MM.1S (cell line): Measurements from ENCODE around the gene WDR43.

Source experiments
- DNase-seq: peaks from one replicate; pipeline ENCODE4 v3.0.0-alpha.2; 2015
- H2AFZ ChIP-seq: fragments of 300-600 bp; sonication (generic); 2 replicates; pipeline ENCODE4 v1.6.0; 2016; ENCODE audit warnings: antibody characterized with exemption, low read length
- H3F3A ChIP-seq: fragments of 300-600 bp; sonication (generic); 2 replicates; pipeline ENCODE4 v1.6.1; 2016; ENCODE audit warnings: mild to moderate bottlenecking, antibody characterized with exemption, low read length, moderate library complexity, mixed read lengths; ENCODE audit not compliant: insufficient read depth
- H3K27ac ChIP-seq: fragments of 300-600 bp; sonication (generic); 2 replicates; pipeline ENCODE4 v1.5.1; 2016; ENCODE audit warnings: mild to moderate bottlenecking, low read length
- H3K27me3 ChIP-seq: fragments of 300-600 bp; sonication (generic); replicated peaks from 2 replicates; pipeline ENCODE4 v1.6.0; 2016; ENCODE audit warnings: low read length; ENCODE audit not compliant: insufficient read depth
- H3K36me3 ChIP-seq: fragments of 300-600 bp; sonication (generic); replicated peaks from 2 replicates; pipeline ENCODE4 v1.6.1; 2016; ENCODE audit warnings: mild to moderate bottlenecking, low read length, mixed read lengths; ENCODE audit not compliant: insufficient read depth
- H3K4me1 ChIP-seq: fragments of 300-600 bp; sonication (generic); 2 replicates; pipeline ENCODE4 v1.6.1; 2016; ENCODE audit warnings: low read length, mixed read lengths
- H3K4me2 ChIP-seq: fragments of 300-600 bp; sonication (generic); 2 replicates; pipeline ENCODE4 v1.6.0; 2016; ENCODE audit warnings: low read depth, low read length
- H3K4me3 ChIP-seq: fragments of 300-600 bp; sonication (generic); 2 replicates; pipeline ENCODE4 v1.5.1; 2016; ENCODE audit warnings: low read length, mixed read lengths
- H3K79me2 ChIP-seq: fragments of 300-600 bp; sonication (generic); 2 replicates; pipeline ENCODE4 v1.6.1; 2016; ENCODE audit warnings: mixed run types, low read length, mixed read lengths
- H3K9ac ChIP-seq: fragments of 300-600 bp; sonication (generic); 2 replicates; pipeline ENCODE4 v1.6.1; 2016; ENCODE audit warnings: low read length, mixed read lengths
- H3K9me2 ChIP-seq: fragments of 300-600 bp; sonication (generic); replicated peaks from 2 replicates; pipeline ENCODE4 v1.6.1; 2016; ENCODE audit warnings: mild to moderate bottlenecking, low read length, mixed read lengths; ENCODE audit not compliant: insufficient read depth
- H3K9me3 ChIP-seq: fragments of 300-600 bp; sonication (generic); replicated peaks from 2 replicates; pipeline ENCODE4 v1.6.1; 2016; ENCODE audit warnings: mild to moderate bottlenecking, low read length, mixed read lengths; ENCODE audit not compliant: insufficient read depth
- H4K20me1 ChIP-seq: fragments of 300-600 bp; sonication (generic); 2 replicates; pipeline ENCODE4 v1.6.1; 2016; ENCODE audit warnings: mild to moderate bottlenecking, low read length, moderate library complexity, mixed read lengths; ENCODE audit not compliant: insufficient read depth
- EZH2 ChIP-seq: fragments of 300-600 bp; sonication (generic); optimal IDR thresholded peaks from 2 replicates; pipeline ENCODE3; 2017; ENCODE audit warnings: low read depth, mild to moderate bottlenecking, antibody characterized with exemption, low read length, mixed read lengths
- EZH2phosphoT487 ChIP-seq: fragments of 300-600 bp; sonication (generic); IDR thresholded peaks from 2 replicates; pipeline ENCODE4 v1.6.1; 2018; ENCODE audit warnings: antibody characterized with exemption, low read length
- TF ChIP-seq, protein P1 (sequence below): fragments of 300-600 bp; sonication (generic); IDR thresholded peaks from 2 replicates; pipeline ENCODE4 v1.5.1; 2016; ENCODE audit warnings: antibody characterized with exemption, low read length, mixed read lengths

The WDR43 gene

DNA sequence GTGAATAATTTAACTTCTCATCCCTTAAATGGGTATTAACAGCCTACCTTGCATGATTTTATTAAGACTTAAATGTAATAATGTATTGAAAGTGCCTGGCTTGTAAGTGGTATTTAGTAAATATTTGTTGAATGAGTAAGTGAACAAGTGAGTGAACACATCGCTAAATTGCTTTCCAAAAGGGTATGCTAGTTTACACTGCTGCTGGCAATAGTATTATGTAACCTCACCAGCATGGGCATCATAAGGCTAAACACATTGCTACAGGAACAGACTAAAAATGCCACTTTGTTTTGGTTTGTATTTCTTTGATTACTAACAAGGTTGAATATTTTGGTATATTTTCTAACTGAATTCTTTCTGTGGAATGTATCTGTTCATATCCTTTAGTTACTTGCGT, 9.8 kb downstream of the WDR43 start:
- Histone ChIP-seq H4K20me1 (peaks cover 54% of the 10 kb centered on the region), H3K27ac (no peak overlapping the region)

DNA sequence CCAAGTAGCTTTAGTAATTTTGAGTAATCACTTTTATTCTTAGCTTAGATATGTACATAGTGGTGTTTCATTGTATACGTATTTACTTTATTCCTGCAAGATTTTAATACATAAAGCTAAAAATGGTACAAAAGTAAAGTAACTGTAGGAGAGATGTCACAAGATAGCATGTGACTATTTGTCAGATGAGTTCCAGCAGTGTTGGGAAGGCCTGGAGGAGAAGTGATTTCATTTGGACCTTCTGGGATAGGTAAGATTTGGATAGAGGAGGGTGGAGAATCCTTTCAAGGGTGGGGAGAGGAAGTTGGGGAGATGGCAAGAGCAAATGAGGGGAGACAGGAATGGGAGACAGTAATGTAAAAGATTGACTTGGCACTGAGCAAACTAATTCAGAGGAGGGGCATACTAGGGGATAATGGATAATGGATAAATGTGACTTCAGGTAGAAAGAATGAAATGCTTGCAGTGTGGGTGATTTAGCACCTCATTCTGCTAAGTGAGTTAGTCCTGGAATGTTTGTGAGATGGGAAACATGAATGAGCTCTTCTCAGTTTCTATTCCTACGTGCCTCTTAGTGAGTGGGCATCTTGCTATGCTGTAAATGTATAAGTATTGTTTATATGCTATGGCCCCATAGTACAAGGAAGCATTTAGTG, 10.5 kb downstream of the WDR43 start:
- Histone ChIP-seq H4K20me1 (peaks cover 49% of the 10 kb centered on the region), H3F3A (no peaks in the 10 kb centered on the region), H3K9me2 (no peaks in the 10 kb centered on the region), H3K9ac (no peak overlapping the region), H3K4me3 (no peak overlapping the region), H3K79me2 (peaks cover 100% of the 10 kb centered on the region), H3K27ac (no peak overlapping the region), H3K9me3 (no peaks in the 10 kb centered on the region), H3K4me2 (no peak overlapping the region), H2AFZ (no peak overlapping the region), H3K36me3 (peaks cover 14% of the 10 kb centered on the region; the same call in 1 of the 2 replicates), H3K4me1 (no peaks in the 10 kb centered on the region), H3K27me3 (no peaks in the 10 kb centered on the region)
- DNase-seq = no peak
- no peak for TF ChIP-seq EZH2phosphoT487
- TF ChIP-seq EZH2 = no peak
- TF ChIP-seq, protein P1, sequence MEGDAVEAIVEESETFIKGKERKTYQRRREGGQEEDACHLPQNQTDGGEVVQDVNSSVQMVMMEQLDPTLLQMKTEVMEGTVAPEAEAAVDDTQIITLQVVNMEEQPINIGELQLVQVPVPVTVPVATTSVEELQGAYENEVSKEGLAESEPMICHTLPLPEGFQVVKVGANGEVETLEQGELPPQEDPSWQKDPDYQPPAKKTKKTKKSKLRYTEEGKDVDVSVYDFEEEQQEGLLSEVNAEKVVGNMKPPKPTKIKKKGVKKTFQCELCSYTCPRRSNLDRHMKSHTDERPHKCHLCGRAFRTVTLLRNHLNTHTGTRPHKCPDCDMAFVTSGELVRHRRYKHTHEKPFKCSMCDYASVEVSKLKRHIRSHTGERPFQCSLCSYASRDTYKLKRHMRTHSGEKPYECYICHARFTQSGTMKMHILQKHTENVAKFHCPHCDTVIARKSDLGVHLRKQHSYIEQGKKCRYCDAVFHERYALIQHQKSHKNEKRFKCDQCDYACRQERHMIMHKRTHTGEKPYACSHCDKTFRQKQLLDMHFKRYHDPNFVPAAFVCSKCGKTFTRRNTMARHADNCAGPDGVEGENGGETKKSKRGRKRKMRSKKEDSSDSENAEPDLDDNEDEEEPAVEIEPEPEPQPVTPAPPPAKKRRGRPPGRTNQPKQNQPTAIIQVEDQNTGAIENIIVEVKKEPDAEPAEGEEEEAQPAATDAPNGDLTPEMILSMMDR = no peak

More for the DNA sequence above, 9.8 kb downstream of the WDR43 start:
- no peak for DNase-seq
- no peaks in the 10 kb centered on the region for H3F3A ChIP-seq
- H3K4me1 ChIP-seq = no peaks in the 10 kb centered on the region
- H3K9me2 ChIP-seq = no peaks in the 10 kb centered on the region
- no peak overlapping the region for H3K4me2 ChIP-seq
- no peak overlapping the region for H2AFZ ChIP-seq
- TF ChIP-seq EZH2 = no peak
- TF ChIP-seq, protein P1 = no peak
- no peak overlapping the region for H3K9ac ChIP-seq
- peaks cover 14% of the 10 kb centered on the region; the same call in 1 of the 2 replicates for H3K36me3 ChIP-seq
- no peaks in the 10 kb centered on the region for H3K9me3 ChIP-seq
- H3K79me2 ChIP-seq = peaks cover 100% of the 10 kb centered on the region
- H3K4me3 ChIP-seq = no peak overlapping the region
- no peaks in the 10 kb centered on the region for H3K27me3 ChIP-seq

DNA sequence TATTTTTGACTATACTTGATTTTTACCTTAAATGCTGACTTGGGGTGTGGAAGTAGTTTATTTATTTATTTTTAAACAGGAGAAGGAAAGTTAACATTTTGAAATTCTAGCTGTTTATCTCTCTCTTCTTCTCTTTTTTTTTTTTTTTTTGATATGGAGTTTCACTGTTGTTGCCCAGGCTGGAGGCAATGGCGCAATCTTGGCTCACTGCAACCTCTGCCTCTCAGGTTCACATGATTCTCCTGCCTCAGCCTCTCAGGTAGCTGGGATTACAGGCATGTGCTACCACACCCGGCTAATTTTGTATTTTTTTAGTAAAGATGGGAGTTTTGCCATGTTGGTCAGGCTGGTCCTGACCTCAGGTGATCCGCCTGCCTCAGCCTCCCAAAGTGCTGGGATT, 11.1 kb downstream of the WDR43 start:
- Histone ChIP-seq H3K27me3 (no peaks in the 10 kb centered on the region), H3K36me3 (peaks cover 18% of the 10 kb centered on the region; the same call in 1 of the 2 replicates), H3F3A (no peaks in the 10 kb centered on the region), H3K9me2 (no peaks in the 10 kb centered on the region), H3K9me3 (no peaks in the 10 kb centered on the region), H3K27ac (no peak overlapping the region), H4K20me1 (peaks cover 47% of the 10 kb centered on the region), H3K4me2 (no peak overlapping the region), H3K4me1 (no peaks in the 10 kb centered on the region), H3K4me3 (no peak overlapping the region), H3K79me2 (peaks cover 98% of the 10 kb centered on the region), H3K9ac (no peak overlapping the region), H2AFZ (no peak overlapping the region)
- TF ChIP-seq, protein P1 = no peak
- TF ChIP-seq EZH2phosphoT487 (no peak), EZH2 (no peak)
- no peak for DNase-seq
